Panc1 (cell line): ENCODE data around the gene SSR3. TPM values are rescaled to one million over a fixed set of nuclear protein-coding genes. Genes with fewer than 3 reads are reported as not detected.

Experiments
- ATAC-seq: fragments of 200-7000 bp; cut with Tn5 transposase; 2 replicates; pipeline ENCODE4 v1.9.1; 2020; ENCODE audit warnings: mild to moderate bottlenecking, moderate library complexity
- BruUV-seq: library from RNA; stranded (reverse); fragments of 400-500 nt; replicated peaks from 2 replicates; lab custom pipeline; 2021; lab: Mats Ljungman, UMichigan
- CTCF ChIA-PET: fragments of 300-600 bp; sonication (Branson Sonifier 250); formaldehyde crosslinking; loops from one replicate; lab custom pipeline; 2022; ENCODE audit warnings: antibody characterized with exemption; lab: Charles Lee
- POLR2A ChIA-PET: fragments of 300-600 bp; sonication (Branson Sonifier 250); formaldehyde crosslinking; loops from one replicate; lab custom pipeline; 2022; ENCODE audit warnings: antibody characterized with exemption; lab: Charles Lee
- DNase-seq: peaks from one replicate; pipeline ENCODE4 v3.0.0-alpha.2; 2010; ENCODE audit warnings: low read depth, low spot score
- H3K27ac ChIP-seq: 2 replicates; pipeline ENCODE4 v1.5.1; 2011; ENCODE audit warnings: mild to moderate bottlenecking, low read length, inconsistent platforms
- H3K27me3 ChIP-seq: fragments of 200-500 bp; sonication (Bioruptor generic); 2 replicates; pipeline ENCODE4 v1.6.0; 2014; ENCODE audit warnings: low read length, inconsistent platforms; ENCODE audit not compliant: control insufficient read depth, insufficient read depth
- H3K36me3 ChIP-seq: fragments of 200-500 bp; sonication (Bioruptor generic); 2 replicates; pipeline ENCODE4 v1.5.1; 2014; ENCODE audit warnings: inconsistent platforms, mild to moderate bottlenecking, low read length, moderate library complexity; ENCODE audit not compliant: control insufficient read depth, insufficient read depth
- H3K4me1 ChIP-seq: 2 replicates; pipeline ENCODE4 v1.5.1; 2011; ENCODE audit warnings: inconsistent platforms, mild to moderate bottlenecking, low read length, moderate library complexity; ENCODE audit not compliant: control insufficient read depth, insufficient read depth
- H3K4me3 ChIP-seq, 2 experiments: 2 replicates each; pipeline ENCODE4 v1.5.1; 2011 to 2012; ENCODE audit warnings: low read depth in 2 of 2, low read length in 2 of 2, mild to moderate bottlenecking in 2 of 2, inconsistent platforms in 1 of 2, moderate library complexity in 1 of 2
- H3K9me3 ChIP-seq: fragments of 200-500 bp; sonication (Bioruptor generic); 2 replicates; pipeline ENCODE4 v1.5.1; 2014; ENCODE audit warnings: low read depth, mild to moderate bottlenecking, inconsistent platforms, low read length, moderate library complexity; ENCODE audit not compliant: control insufficient read depth, insufficient read depth
- CTCF ChIP-seq: fragments of 450-650 bp; IDR thresholded peaks from 2 replicates; pipeline ENCODE4 v1.5.1; 2017; ENCODE audit warnings: mild to moderate bottlenecking
- POLR2AphosphoS5 ChIP-seq: IDR thresholded peaks from 2 replicates; pipeline ENCODE4 v1.6.1; 2012; ENCODE audit warnings: mild to moderate bottlenecking, low read depth, low read length, moderate library complexity
- SIN3A ChIP-seq: IDR thresholded peaks from 2 replicates; pipeline ENCODE4 v1.6.1; 2012; ENCODE audit warnings: low read depth, mild to moderate bottlenecking, low read length, moderate library complexity, borderline replicate concordance; ENCODE audit not compliant: insufficient read depth
- TCF7L2 ChIP-seq: IDR thresholded peaks from 2 replicates; pipeline ENCODE4 v1.6.1; 2011; ENCODE audit warnings: mild to moderate bottlenecking, low read depth, low read length, inconsistent platforms
- in situ Hi-C: cut with HindIII; loops from 2 replicates; pipeline ENCODE4 v1.10.0; 2016; ENCODE audit warnings: low sequenced_read_pairs, low pct_unique_long_range_greater_than_20kb
- intact Hi-C: fragments of 100-400 bp; cut with micrococcal nuclease; formaldehyde crosslinking; loops from one replicate; pipeline ENCODE4 v1.10.0; 2022; ENCODE audit not compliant: unreplicated experiment
- total RNA-seq: library from RNA; stranded (reverse); gene quantifications from one replicate; pipeline ENCODE4 v1.2.1, GENCODE V29; 2021; ENCODE audit not compliant: unreplicated experiment
- TF ChIP-seq, protein P1 (sequence below), 2 experiments: IDR thresholded peaks; 2 replicates each; pipeline ENCODE4 v1.6.1; 2011 to 2012; ENCODE audit warnings: low read depth in 2 of 2, control low read depth in 1 of 2, low read length in 1 of 2, mild to moderate bottlenecking in 1 of 2, moderate library complexity in 1 of 2; ENCODE audit not compliant: insufficient read depth in 1 of 2

Gene SSR3
- total RNA-seq, 1 experiment from 2014 or later: 154 TPM

DNA sequence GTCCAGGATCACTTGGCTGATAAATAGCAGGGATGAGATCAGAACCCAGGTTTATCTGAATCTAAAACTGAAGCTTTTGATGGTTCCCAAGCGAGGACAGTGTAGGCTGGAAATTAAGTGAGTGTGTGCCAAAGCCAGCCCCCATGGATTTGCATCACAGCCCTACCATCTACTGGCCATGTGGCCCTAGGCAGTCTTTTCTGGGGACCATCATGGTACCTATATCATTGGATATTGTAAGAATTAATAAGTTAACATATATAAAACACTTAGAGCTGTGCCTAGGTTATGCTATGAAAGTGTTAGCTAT, 32.8 kb upstream of the SSR3 start:
- TF ChIP-seq CTCF (no peak), SIN3A (no peak), POLR2AphosphoS5 (no peak), TCF7L2 (no peak)
- TF ChIP-seq, protein P1, sequence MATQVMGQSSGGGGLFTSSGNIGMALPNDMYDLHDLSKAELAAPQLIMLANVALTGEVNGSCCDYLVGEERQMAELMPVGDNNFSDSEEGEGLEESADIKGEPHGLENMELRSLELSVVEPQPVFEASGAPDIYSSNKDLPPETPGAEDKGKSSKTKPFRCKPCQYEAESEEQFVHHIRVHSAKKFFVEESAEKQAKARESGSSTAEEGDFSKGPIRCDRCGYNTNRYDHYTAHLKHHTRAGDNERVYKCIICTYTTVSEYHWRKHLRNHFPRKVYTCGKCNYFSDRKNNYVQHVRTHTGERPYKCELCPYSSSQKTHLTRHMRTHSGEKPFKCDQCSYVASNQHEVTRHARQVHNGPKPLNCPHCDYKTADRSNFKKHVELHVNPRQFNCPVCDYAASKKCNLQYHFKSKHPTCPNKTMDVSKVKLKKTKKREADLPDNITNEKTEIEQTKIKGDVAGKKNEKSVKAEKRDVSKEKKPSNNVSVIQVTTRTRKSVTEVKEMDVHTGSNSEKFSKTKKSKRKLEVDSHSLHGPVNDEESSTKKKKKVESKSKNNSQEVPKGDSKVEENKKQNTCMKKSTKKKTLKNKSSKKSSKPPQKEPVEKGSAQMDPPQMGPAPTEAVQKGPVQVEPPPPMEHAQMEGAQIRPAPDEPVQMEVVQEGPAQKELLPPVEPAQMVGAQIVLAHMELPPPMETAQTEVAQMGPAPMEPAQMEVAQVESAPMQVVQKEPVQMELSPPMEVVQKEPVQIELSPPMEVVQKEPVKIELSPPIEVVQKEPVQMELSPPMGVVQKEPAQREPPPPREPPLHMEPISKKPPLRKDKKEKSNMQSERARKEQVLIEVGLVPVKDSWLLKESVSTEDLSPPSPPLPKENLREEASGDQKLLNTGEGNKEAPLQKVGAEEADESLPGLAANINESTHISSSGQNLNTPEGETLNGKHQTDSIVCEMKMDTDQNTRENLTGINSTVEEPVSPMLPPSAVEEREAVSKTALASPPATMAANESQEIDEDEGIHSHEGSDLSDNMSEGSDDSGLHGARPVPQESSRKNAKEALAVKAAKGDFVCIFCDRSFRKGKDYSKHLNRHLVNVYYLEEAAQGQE (IDR thresholded peaks at IDR 0.05; ENCODE audit: insufficient read depth in 1 of 2, low read depth in 2 of 2, low read length in 1 of 2): no peak
- H3K4me1 ChIP-seq: no peaks in the 10 kb centered on the region
- peaks cover 3% of the 10 kb centered on the region; the same call in 1 of the 2 replicates for H3K27me3 ChIP-seq
- intact Hi-C loops: no loop called here
- ATAC-seq (no peak), DNase-seq (no peak)
- H3K36me3 ChIP-seq: no peaks in the 10 kb centered on the region
- H3K4me3 ChIP-seq: no peak overlapping the region
- ChIA-PET CTCF (no interaction called here), POLR2A (no interaction called here)
- H3K9me3 ChIP-seq: no peaks in the 10 kb centered on the region
- BruUV-seq: no TSS peak
- in situ Hi-C loops: no loop called here
- H3K27ac ChIP-seq: no peak overlapping the region

- no TSS peak for BruUV-seq
- no peak overlapping the region for H3K4me3 ChIP-seq
- H3K36me3 ChIP-seq: no peaks in the 10 kb centered on the region
- H3K4me1 ChIP-seq: no peaks in the 10 kb centered on the region
- H3K27ac ChIP-seq: no peak overlapping the region
- TF ChIP-seq, protein P1 (IDR thresholded peaks at IDR 0.05; ENCODE audit: insufficient read depth in 1 of 2, low read depth in 2 of 2, low read length in 1 of 2): no peak
- TF ChIP-seq POLR2AphosphoS5: no peak
- TF ChIP-seq CTCF: no peak
- intact Hi-C loops: no loop called here
- H3K9me3 ChIP-seq: no peaks in the 10 kb centered on the region
- ChIA-PET POLR2A (no interaction called here), CTCF (no interaction called here)
- in situ Hi-C loops: no loop called here
- peaks cover 3% of the 10 kb centered on the region; the same call in 1 of the 2 replicates for H3K27me3 ChIP-seq
- ATAC-seq: no peak
- DNase-seq: no peak
Measured at GRCh38 chr3:156586905-156587759, 32.2 kb upstream of the SSR3 start.
